GM19324 (cell line): ENCODE measurements around the gene ONECUT2.
A peak's percentile ranks its signal among the peaks of the same experiment; 100 is the strongest.
"Not testable (repeated sequence)": the region's sequence is repeated elsewhere in the genome, so short reads cannot be mapped to it uniquely, and the experiment has no call there.

Experiments
- ATAC-seq: cut with Tn5 transposase; IDR thresholded peaks from one replicate; pipeline ENCODE4 v1.9.1; 2021; ENCODE audit warnings: mild to moderate bottlenecking, moderate library complexity; ENCODE audit not compliant: unreplicated experiment, low FRiP score

Gene ONECUT2

GRCh38 chr18:57434536-57435494 is at the start of gene ONECUT2:
TSS of gene ONECUT2 (plus strand) at chr18:57435374. CDS start at chr18:57435717, 343 bp downstream.
- ATAC-seq = peak; percentile 98

GRCh38 chr18:57389271-57389670 is 45.9 kb upstream of the ONECUT2 start:
- ATAC-seq = no peak

DNA sequence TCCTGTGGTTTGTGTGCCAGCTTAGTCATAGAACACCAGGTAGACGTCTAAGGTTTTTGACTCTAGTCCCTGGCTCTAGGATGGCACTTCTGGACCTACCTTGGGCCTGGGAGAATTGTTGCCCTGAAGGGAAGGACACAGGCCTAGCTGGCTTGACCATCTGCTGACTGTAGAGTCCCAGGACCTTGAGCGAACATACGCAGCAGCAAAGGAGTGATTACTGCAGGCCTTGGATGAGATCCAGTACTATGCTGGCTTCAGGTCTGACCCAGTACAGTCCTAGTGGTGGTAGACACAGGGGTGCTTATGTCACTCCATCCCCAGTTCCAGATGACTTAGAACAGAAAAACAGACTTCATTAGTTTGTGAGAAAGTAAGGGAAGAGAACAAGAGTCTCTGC is 45.1 kb upstream of the ONECUT2 start:
- no peak for ATAC-seq

DNA sequence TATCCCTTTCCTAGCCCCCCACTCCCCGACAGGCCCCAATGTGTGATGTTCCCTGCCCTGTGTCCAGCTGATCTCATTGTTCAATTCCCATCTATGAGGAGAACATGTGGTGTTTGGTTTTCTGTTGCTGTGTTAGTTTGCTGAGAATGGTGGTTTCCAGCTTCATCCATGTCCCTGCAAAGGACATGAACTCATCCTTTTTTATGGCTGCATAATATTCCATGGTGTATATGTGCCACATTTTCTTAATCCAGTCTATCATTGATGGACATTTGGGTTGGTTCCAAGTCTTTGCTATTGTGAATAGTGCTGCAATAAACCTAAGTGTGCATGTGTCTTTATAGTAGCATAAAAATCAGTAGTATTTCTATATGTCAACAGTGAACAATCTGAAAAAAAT is 40.4 kb upstream of the ONECUT2 start:
- ATAC-seq = not testable (repeated sequence)

- ATAC-seq = not testable (repeated sequence)
Observed at GRCh38 chr18:57396831-57397230, 38.3 kb upstream of the ONECUT2 start.

DNA sequence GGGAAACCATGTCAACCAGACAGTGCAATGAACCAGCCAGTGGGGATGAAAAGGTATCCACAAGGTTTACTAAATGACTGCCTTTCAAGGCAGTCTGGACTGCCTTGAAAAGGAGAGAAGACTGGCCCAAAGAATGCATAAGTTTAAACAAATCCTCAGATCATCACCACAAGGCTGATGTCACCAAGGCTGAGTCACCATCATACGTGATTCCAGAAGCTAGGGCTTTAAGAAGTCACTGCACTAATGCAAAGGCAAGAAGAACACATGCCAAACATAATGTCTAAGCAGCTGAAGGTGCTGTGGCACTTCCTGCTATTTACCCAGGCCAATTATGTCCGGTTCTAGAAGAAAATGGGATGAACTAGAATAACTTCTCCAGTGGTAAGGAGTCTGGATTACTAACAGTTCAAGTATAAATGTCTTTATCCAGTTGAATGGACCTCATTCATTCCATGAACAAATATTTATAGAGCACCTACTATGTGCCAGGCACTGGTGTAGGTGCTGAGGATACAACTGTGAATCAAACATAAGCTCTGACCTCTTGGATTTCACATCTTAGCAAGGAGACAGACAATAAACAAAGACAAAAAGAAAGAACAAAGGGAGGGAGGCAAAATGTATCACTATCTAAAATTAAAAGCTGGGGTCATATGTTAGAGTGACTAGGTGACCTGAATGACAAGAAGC is 37.6 kb upstream of the ONECUT2 start:
- no peak for ATAC-seq

- ATAC-seq = no peak
Observed at GRCh38 chr18:57404345-57404744, 30.8 kb upstream of the ONECUT2 start.

DNA sequence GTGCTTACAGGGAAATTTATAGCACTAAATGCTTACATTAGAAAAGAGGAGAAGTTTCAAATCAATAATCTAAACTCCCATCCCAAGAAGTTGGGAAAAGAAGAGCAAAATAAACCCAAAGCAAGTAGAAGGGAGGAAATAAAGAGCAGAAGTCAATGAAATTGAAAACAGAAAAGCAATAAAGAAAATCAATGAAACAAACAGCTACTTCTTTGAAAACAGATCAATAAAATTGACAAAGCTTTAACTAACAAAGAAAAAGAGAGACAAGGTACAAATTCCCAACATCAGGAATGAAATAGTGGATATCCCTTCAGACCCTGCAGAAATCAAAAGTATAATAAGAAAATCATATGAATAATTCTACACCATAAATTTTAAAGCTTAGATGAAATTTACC is 25.5 kb upstream of the ONECUT2 start:
- no peak for ATAC-seq

- no peak for ATAC-seq
Observed at GRCh38 chr18:57410749-57411148, 24.4 kb upstream of the ONECUT2 start.

- ATAC-seq = no peak
Observed at GRCh38 chr18:57416542-57416941, 18.6 kb upstream of the ONECUT2 start.

- no peak for ATAC-seq
Observed at GRCh38 chr18:57422313-57422872, 12.8 kb upstream of the ONECUT2 start.

- no peak for ATAC-seq
Observed at GRCh38 chr18:57423821-57424220, 11.4 kb upstream of the ONECUT2 start.

- ATAC-seq = no peak
Observed at GRCh38 chr18:57425096-57425495, 10.1 kb upstream of the ONECUT2 start.

- no peak for ATAC-seq
Observed at GRCh38 chr18:57426187-57426586, 9.0 kb upstream of the ONECUT2 start.

GRCh38 chr18:57427429-57428201 is 7.6 kb upstream of the ONECUT2 start:
- no peak for ATAC-seq

DNA sequence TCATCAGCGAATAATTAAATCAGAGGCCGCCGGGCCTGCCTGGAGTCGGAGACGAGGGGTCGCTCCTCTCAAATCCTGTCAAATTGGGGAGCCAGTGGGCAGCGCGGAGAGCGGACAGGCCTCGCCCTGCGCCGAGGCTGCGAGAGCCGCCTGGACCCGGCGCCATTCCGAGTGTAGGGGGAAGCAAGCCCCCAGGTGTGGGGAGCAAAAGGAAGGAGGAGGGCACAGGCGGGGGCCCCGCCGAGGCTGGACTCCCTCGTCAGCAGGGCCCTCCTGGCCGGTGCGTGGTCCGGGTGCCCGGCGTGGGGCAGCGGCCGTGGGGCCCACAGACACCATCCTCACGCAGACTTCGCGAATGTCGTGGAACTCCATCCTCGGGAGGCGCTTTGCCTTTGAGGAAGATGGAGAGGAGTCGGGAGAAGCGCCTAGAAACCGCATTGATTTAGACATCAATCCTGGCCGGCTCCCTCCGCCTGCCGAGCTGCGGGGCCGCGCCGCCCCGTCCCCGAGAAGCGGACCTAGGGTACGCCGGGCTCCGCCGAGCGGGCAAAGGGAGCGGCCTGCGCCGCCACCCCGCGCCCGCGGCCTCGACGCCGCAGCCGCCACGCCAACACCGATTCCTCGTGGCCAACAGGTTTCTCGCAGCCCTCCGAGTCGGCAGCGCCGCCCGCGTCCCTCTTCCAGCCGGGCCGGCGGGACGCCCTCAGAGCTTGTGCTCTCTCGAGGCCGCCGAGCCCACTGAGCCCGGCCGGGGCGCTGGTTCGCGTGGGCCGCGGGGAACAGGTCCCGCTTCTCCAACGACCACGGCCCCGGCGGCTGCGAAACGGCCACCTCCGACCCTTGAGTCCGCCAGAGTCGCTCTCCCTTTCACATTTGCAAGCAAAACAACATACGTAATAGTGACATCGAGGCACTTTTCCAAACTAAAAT is 6.7 kb upstream of the ONECUT2 start:
- ATAC-seq = no peak

DNA sequence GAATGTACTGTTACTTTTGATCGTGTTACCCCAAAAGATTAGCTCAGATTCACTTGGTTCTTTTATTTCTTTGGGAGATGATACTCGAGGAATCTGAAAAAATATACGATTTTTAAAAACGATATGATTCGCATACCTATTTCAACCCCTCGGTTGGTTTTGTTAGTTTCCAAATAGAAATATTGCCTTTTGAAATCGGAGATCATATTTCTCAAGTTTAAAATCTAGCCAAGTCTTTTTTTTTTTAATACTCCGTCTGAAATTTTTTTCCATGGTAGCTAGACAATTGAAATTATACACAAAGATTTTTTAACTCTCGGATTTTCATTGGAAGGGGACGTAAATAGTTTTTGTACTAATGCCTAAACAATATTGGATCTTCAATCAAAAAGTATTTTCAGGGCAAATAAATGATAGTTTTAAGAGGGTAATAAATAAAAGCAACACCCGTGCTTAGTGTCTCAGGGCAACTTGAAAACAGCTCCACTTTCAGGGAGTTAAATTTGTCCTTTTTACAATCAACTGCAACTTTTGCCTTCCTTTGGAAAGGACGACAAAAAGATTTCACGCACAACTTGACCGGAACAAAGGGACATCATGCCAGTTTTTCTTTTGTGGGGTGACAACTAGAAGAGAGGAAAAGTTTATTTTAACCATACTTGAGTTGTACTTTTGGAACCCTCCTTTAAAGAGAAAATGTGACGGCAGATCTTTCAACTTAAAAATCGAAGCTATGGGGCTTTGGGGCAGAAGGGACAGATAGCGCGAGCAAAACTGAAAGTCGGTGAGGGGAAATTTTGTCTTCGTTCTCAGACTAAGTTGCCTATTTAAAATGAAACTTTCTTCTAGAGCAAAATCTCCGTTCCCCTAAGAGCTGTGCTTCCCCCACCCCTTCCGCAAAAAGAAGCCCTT is 5.8 kb upstream of the ONECUT2 start:
- ATAC-seq = no peak
